HEK293 (cell line): ENCODE data around the gene OR2F2.

ENCODE experiments used
- CTCF ChIP-seq: fragments of 450-650 bp; formaldehyde crosslinking; IDR thresholded peaks from 2 replicates; pipeline ENCODE4 v1.5.1; 2016; ENCODE audit warnings: missing biosample characterization, missing genetic modification characterization
- ZBTB7A ChIP-seq: fragments of 450-650 bp; formaldehyde crosslinking; IDR thresholded peaks from 2 replicates; pipeline ENCODE4 v1.5.1; 2016; ENCODE audit warnings: low read depth, missing biosample characterization, missing genetic modification characterization
- ZNF274 ChIP-seq, 2 experiments: fragments of 200-500 bp in 1 of 2; fragments of 450-650 bp in 1 of 2; sonication (Bioruptor generic) in 1 of 2; formaldehyde crosslinking in 1 of 2; IDR thresholded peaks; 2 replicates each; pipeline versions ENCODE4 v1.5.1 to v1.6.1; 2014 to 2016; ENCODE audit warnings: borderline replicate concordance in 1 of 2, inconsistent platforms in 1 of 2, low read length in 1 of 2, missing biosample characterization in 1 of 2, missing genetic modification characterization in 1 of 2

- TF ChIP-seq ZNF274 (IDR thresholded peaks at IDR 0.05; ENCODE audit: low read length) = no peak
- no peak for TF ChIP-seq ZNF274 (tag by site-specific recombination; IDR thresholded peaks at IDR 0.05; ENCODE audit: borderline replicate concordance)
- TF ChIP-seq CTCF (tag by site-specific recombination) = no peak
- no peak for TF ChIP-seq ZBTB7A (tag by site-specific recombination)
These were observed 34.7 kb upstream of the OR2F2 start for GRCh38 chr7:143900230-143900766.
